Upper lobe of right lung (tissue), 1 donor: ENCODE measurements around the gene RTP1. TPM values are rescaled to one million over a fixed set of nuclear protein-coding genes. Genes with fewer than 3 reads are reported as not detected.

Experiments
- ATAC-seq: fragments of 200-7000 bp; cut with Tn5 transposase; one replicate; pipeline ENCODE4 v1.9.1; 2020; ENCODE audit warnings: mild to moderate bottlenecking, moderate library complexity
- DNase-seq: peaks from one replicate; pipeline ENCODE4 v3.0.0-alpha.2; 2020
- H3K27ac ChIP-seq: fragments of 200-600 bp; one replicate; pipeline ENCODE4 v1.8.0; 2022
- H3K27me3 ChIP-seq: fragments of 200-600 bp; one replicate; pipeline ENCODE4 v1.8.0; 2022; ENCODE audit warnings: mild to moderate bottlenecking
- H3K36me3 ChIP-seq: fragments of 200-600 bp; one replicate; pipeline ENCODE4 v1.8.0; 2022
- H3K4me1 ChIP-seq: fragments of 200-600 bp; one replicate; pipeline ENCODE4 v1.8.0; 2022
- H3K4me3 ChIP-seq: fragments of 200-600 bp; one replicate; pipeline ENCODE4 v1.8.0; 2022; ENCODE audit warnings: mild to moderate bottlenecking
- H3K9me3 ChIP-seq: fragments of 200-600 bp; one replicate; pipeline ENCODE4 v1.8.0; 2022
- CTCF ChIP-seq: fragments of 200-600 bp; IDR thresholded peaks from one replicate; pipeline ENCODE4 v1.8.0; 2022; ENCODE audit warnings: antibody characterized with exemption
- intact Hi-C: fragments of 100-400 bp; cut with DNase I; formaldehyde crosslinking; loops from one replicate; pipeline ENCODE4 v1.11.0; 2022
- total RNA-seq: library from RNA; stranded (reverse); fragmentation: NEBNext Ultra II Directional; extraction: Animal tissue kit (Norgen Biotek cat#: 25700); gene quantifications from one replicate; pipeline ENCODE4 v1.2.1, GENCODE V29; 2021
- donor health status: DM: no; HTN: yes; CAD: no; lungs with severe emphysema.

RTP1 gene
- total RNA-seq, 1 donor from 2014 or later, result not detected

GRCh38 chr3:187181454-187182170 lies 15.7 kb upstream of the RTP1 start:
- H3K36me3 ChIP-seq, result no peaks in the 10 kb centered on the region
- no peak overlapping the region for H3K27ac ChIP-seq
- no peaks in the 10 kb centered on the region for H3K27me3 ChIP-seq
- no peaks in the 10 kb centered on the region for H3K4me1 ChIP-seq
- ATAC-seq (no peak), DNase-seq (no peak)
- H3K4me3 ChIP-seq, result no peak overlapping the region
- intact Hi-C loops, result no loop called here
- no peak for TF ChIP-seq CTCF
- no peaks in the 10 kb centered on the region for H3K9me3 ChIP-seq

- H3K4me3 ChIP-seq, result no peak overlapping the region
- H3K36me3 ChIP-seq, result no peaks in the 10 kb centered on the region
- no peak overlapping the region for H3K27ac ChIP-seq
- ATAC-seq (peak; percentile 45), DNase-seq (no peak)
- TF ChIP-seq CTCF, result no peak
- H3K9me3 ChIP-seq, result no peaks in the 10 kb centered on the region
- intact Hi-C loops, result no loop called here
- peaks cover 5% of the 10 kb centered on the region for H3K4me1 ChIP-seq
- H3K27me3 ChIP-seq, result no peaks in the 10 kb centered on the region
Measured at GRCh38 chr3:187183210-187183862, 13.9 kb upstream of the RTP1 start.

GRCh38 chr3:187183903-187184302 lies 13.4 kb upstream of the RTP1 start:
- H3K27ac ChIP-seq, result no peak overlapping the region
- intact Hi-C loops, result no loop called here

GRCh38 chr3:187185759-187186158 lies 11.5 kb upstream of the RTP1 start:
- intact Hi-C loops, result no loop called here
- no peak for DNase-seq
- H3K27ac ChIP-seq, result no peak overlapping the region
- no peaks in the 10 kb centered on the region for H3K9me3 ChIP-seq
- peaks cover 5% of the 10 kb centered on the region for H3K4me1 ChIP-seq
- H3K4me3 ChIP-seq, result no peak overlapping the region
- TF ChIP-seq CTCF, result no peak
- no peaks in the 10 kb centered on the region for H3K27me3 ChIP-seq
- no peak for ATAC-seq
- no peaks in the 10 kb centered on the region for H3K36me3 ChIP-seq

More at GRCh38 chr3:187183903-187184302, 13.4 kb upstream of the RTP1 start:
- Histone ChIP-seq H3K36me3 (no peaks in the 10 kb centered on the region), H3K4me3 (no peak overlapping the region), H3K27me3 (no peaks in the 10 kb centered on the region), H3K9me3 (no peaks in the 10 kb centered on the region), H3K4me1 (peaks cover 5% of the 10 kb centered on the region)
- no peak for DNase-seq
- ATAC-seq, result no peak
- no peak for TF ChIP-seq CTCF

- intact Hi-C loops, result no loop called here
- Histone ChIP-seq H3K4me1 (peaks cover 5% of the 10 kb centered on the region), H3K27ac (no peak overlapping the region)
Measured at GRCh38 chr3:187186375-187186774, 10.9 kb upstream of the RTP1 start.

More at GRCh38 chr3:187186375-187186774, 10.9 kb upstream of the RTP1 start:
- Histone ChIP-seq H3K9me3 (no peaks in the 10 kb centered on the region), H3K27me3 (no peaks in the 10 kb centered on the region), H3K4me3 (no peak overlapping the region), H3K36me3 (no peaks in the 10 kb centered on the region)
- ATAC-seq, result no peak
- no peak for TF ChIP-seq CTCF
- no peak for DNase-seq
